Lower leg skin (tissue), 4 donors: ENCODE results near the gene UBA1. TPM values are rescaled to one million over a fixed set of nuclear protein-coding genes. Genes with fewer than 3 reads are reported as not detected.

Experiments
- DNase-seq, 2 donors: peaks; one replicate each; pipeline ENCODE4 v3.0.0-alpha.2; 2019; ENCODE audit warnings: low spot score in 2 of 2
- H3K4me3 ChIP-seq: fragments of 200-600 bp; sonication (generic); 2 replicates; pipeline ENCODE4 v1.5.1; 2017; ENCODE audit warnings: mild to moderate bottlenecking, low read depth; ENCODE audit not compliant: poor library complexity, severe bottlenecking
- POLR2A ChIP-seq, 2 donors: fragments of 450-650 bp; IDR thresholded peaks; one replicate each; pipeline ENCODE4 v1.6.1; 2016 to 2017; ENCODE audit warnings: antibody characterized with exemption in 2 of 2, mild to moderate bottlenecking in 1 of 2, moderate library complexity in 1 of 2
- WGBS, 2 donors: methylation state at CpG; one replicate each; pipeline ENCODE4 v1.1.5; 2018; 5-methylcytosine and 5-hydroxymethylcytosine counted together
- intact Hi-C: fragments of 100-400 bp; cut with DNase I; formaldehyde crosslinking; loops from one replicate; pipeline ENCODE4 v1.15.0; 2023; ENCODE audit warnings: low total_unique reads
- total RNA-seq, 4 donors: library from RNA; depleted of rRNA; stranded (reverse); fragments of >200 nt; gene quantifications; one replicate each; pipeline ENCODE4 v1.1.0, GENCODE V29; 2016
- TF ChIP-seq, protein P1 (sequence below), 3 donors: fragments of 450-650 bp; IDR thresholded peaks; one replicate each; pipeline ENCODE4 v1.5.1; 2016; ENCODE audit warnings: antibody characterized with exemption in 3 of 3, mild to moderate bottlenecking in 3 of 3, moderate library complexity in 2 of 3

The UBA1 gene
- total RNA-seq, 4 donors from 2014 or later: 112 to 159 (median 121) TPM

- H3K4me3 ChIP-seq: no peak overlapping the region
- DNase-seq: no peak
- intact Hi-C loops: loop anchor here (10.0 kb wide), 2 partner anchors 186 to 326 kb away; no protein-coding TSS in a partner anchor
- TF ChIP-seq, protein P1, sequence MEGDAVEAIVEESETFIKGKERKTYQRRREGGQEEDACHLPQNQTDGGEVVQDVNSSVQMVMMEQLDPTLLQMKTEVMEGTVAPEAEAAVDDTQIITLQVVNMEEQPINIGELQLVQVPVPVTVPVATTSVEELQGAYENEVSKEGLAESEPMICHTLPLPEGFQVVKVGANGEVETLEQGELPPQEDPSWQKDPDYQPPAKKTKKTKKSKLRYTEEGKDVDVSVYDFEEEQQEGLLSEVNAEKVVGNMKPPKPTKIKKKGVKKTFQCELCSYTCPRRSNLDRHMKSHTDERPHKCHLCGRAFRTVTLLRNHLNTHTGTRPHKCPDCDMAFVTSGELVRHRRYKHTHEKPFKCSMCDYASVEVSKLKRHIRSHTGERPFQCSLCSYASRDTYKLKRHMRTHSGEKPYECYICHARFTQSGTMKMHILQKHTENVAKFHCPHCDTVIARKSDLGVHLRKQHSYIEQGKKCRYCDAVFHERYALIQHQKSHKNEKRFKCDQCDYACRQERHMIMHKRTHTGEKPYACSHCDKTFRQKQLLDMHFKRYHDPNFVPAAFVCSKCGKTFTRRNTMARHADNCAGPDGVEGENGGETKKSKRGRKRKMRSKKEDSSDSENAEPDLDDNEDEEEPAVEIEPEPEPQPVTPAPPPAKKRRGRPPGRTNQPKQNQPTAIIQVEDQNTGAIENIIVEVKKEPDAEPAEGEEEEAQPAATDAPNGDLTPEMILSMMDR (IDR thresholded peaks at IDR 0.05): no peak
- TF ChIP-seq POLR2A (IDR thresholded peaks at IDR 0.05): no peak
- WGBS, 2 donors: 60 to 86% methylated on average over 9 to 15 of the region's 15 CpGs
Measured at GRCh38 chrX:47198687-47199080, 5.1 kb downstream of the UBA1 start.

DNA sequence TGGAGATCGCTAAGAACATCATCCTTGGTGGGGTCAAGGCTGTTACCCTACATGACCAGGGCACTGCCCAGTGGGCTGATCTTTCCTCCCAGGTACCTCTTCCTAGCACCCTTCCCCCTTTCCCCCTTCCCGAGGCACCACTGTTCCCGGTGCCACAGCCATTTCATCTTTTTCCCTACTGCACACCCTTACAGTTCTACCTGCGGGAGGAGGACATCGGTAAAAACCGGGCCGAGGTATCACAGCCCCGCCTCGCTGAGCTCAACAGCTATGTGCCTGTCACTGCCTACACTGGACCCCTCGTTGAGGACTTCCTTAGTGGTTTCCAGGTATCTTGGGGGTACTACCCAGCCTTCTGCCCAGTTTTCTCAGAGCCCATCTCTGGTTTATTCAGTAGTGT lies 5.7 kb downstream of the UBA1 start:
- no peak for TF ChIP-seq POLR2A (IDR thresholded peaks at IDR 0.05)
- TF ChIP-seq, protein P1 (IDR thresholded peaks at IDR 0.05): no peak
- no peak overlapping the region for H3K4me3 ChIP-seq
- intact Hi-C loops: loop anchor here (10.0 kb wide), 2 partner anchors 186 to 326 kb away; no protein-coding TSS in a partner anchor
- 88 to 92% methylated on average over 10 of the region's 10 CpGs for WGBS, 2 donors
- no peak for DNase-seq

DNA sequence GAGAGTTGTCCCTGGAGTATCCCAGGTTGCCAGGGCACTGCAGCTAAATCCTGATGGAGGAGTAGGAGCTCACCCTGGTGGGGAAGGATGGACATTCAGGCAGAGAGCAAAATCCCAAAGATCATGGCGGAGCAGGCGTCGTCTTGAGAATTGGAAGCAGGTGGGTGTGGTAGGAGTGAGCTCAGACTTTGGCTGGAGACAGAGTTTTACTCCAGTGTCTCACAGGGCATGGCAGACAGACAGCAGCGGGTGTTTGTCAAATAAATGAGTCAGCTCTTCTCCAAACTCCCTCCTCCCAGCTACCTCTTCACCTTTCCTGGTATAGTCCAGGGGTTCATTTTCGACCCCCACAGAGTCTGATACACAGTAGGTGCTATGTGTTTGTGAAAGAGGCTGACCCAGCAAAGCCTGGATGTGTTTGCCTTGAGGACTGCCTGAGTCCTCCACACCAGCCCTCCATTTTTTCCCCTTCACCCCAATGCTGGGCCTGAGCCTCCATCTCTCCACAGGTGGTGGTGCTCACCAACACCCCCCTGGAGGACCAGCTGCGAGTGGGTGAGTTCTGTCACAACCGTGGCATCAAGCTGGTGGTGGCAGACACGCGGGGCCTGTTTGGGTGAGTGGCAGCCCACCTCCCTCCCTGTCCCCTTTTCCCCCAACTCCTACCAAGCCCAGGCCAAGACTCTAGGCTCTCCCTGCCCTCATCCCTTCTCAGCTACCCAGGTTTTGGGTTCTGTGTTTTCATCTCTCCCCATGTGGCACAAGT lies 6.9 kb downstream of the UBA1 start:
- 57 to 63% methylated on average over 9 of the region's 9 CpGs for WGBS, 2 donors
- peak in 1 of 2 donors; percentile 63 for DNase-seq
- no peak overlapping the region for H3K4me3 ChIP-seq
- TF ChIP-seq POLR2A (IDR thresholded peaks at IDR 0.05): no peak
- TF ChIP-seq, protein P1 (IDR thresholded peaks at IDR 0.05): no peak
- intact Hi-C loops: no loop called here

DNA sequence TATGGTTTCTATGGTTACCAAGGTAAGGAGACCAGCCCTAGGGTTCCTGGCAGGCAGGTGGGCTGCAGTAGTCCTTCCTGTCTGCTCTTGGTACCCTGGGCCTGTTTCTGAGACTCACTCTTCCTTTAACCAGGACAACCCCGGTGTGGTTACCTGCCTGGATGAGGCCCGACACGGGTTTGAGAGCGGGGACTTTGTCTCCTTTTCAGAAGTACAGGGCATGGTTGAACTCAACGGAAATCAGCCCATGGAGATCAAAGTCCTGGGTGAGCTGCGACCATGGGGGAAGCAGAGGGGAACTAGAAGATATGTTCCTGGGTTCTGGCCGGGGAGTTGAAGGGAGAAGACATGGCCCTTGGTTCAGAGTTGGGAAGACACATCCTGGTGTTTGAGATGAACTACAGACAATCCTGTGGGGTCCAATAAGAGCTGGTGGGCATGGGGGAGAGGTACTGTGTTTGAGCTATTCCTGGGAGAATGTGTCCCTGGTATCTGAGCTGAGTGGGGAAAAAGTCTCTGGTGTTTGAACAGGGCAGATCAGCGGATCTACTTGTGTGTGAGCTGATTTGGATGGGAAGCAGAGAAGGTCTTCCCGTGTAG lies 7.8 kb downstream of the UBA1 start:
- 89 to 91% methylated on average over 7 to 8 of the region's 9 CpGs for WGBS, 2 donors
- TF ChIP-seq POLR2A (IDR thresholded peaks at IDR 0.05): no peak
- TF ChIP-seq, protein P1 (IDR thresholded peaks at IDR 0.05): no peak
- no peak for DNase-seq
- intact Hi-C loops: no loop called here
- H3K4me3 ChIP-seq: no peak overlapping the region

DNA sequence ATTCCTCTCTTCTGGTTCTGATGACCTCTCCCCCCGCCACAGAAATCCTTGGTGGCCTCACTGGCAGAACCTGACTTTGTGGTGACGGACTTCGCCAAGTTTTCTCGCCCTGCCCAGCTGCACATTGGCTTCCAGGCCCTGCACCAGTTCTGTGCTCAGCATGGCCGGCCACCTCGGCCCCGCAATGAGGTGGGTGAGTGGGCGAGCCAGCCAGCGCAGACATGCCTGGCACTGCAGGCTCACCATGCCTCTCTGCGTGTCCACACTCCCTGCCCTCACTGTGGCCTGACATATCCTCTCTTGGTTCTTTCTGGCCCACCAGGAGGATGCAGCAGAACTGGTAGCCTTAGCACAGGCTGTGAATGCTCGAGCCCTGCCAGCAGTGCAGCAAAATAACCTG lies 8.7 kb downstream of the UBA1 start:
- TF ChIP-seq, protein P1 (IDR thresholded peaks at IDR 0.05): no peak
- TF ChIP-seq POLR2A (IDR thresholded peaks at IDR 0.05): no peak
- DNase-seq: no peak
- intact Hi-C loops: no loop called here
- H3K4me3 ChIP-seq: no peak overlapping the region
- 87 to 96% methylated on average over 3 to 11 of the region's 11 CpGs for WGBS, 2 donors
